Activated CD8-positive, alpha-beta T cell treated with anti-CD3 and anti-CD28 coated beads, Interleukin-2, amount 10 ng/mL, durations not matched to agents 7 days and 5 days (primary cell): ENCODE data around the gene CSMD2. TPM values are rescaled to one million over a fixed set of nuclear protein-coding genes. Genes with fewer than 3 reads are reported as not detected.

ENCODE experiments used
- ATAC-seq: fragments of 150-1000 bp; cut with Tn5 transposase; one replicate; pipeline ENCODE4 v1.10.0; 2021; ENCODE audit warnings: moderate library complexity
- CTCF ChIA-PET: fragments of 350-600 bp; sonication (Branson Sonifier 250); formaldehyde crosslinking; loops from one replicate; lab custom pipeline; 2021; ENCODE audit warnings: antibody characterized with exemption; lab: Charles Lee
- POLR2A ChIA-PET: fragments of 350-600 bp; sonication (Branson Sonifier 250); formaldehyde crosslinking; loops from one replicate; lab custom pipeline; 2021; ENCODE audit warnings: antibody characterized with exemption; lab: Charles Lee
- DNase-seq: peaks from one replicate; pipeline ENCODE4 v3.0.0-alpha.2; 2020
- H3K27ac Mint-ChIP-seq: one replicate; pipeline ENCODE4 v1.8.0; 2021; ENCODE audit warnings: mild to moderate bottlenecking, mixed read lengths
- H3K27me3 Mint-ChIP-seq: one replicate; pipeline ENCODE4 v1.8.0; 2021; ENCODE audit warnings: low read depth, mixed read lengths
- H3K36me3 Mint-ChIP-seq: one replicate; pipeline ENCODE4 v1.8.0; 2021; ENCODE audit warnings: low read depth, mixed read lengths
- H3K4me1 Mint-ChIP-seq: one replicate; pipeline ENCODE4 v1.8.0; 2021; ENCODE audit warnings: low read depth, mixed read lengths
- H3K4me3 Mint-ChIP-seq: one replicate; pipeline ENCODE4 v1.8.0; 2021; ENCODE audit warnings: mild to moderate bottlenecking, mixed read lengths
- H3K9me3 Mint-ChIP-seq: one replicate; pipeline ENCODE4 v1.8.0; 2022; ENCODE audit warnings: mixed read lengths; ENCODE audit not compliant: insufficient read depth
- total RNA-seq, 2 experiments: library from RNA; stranded (reverse); gene quantifications; one replicate each; pipeline ENCODE4 v1.2.3, GENCODE V29; 2021

Gene CSMD2
- total RNA-seq, 2 experiments from 2014 or later = not detected

DNA sequence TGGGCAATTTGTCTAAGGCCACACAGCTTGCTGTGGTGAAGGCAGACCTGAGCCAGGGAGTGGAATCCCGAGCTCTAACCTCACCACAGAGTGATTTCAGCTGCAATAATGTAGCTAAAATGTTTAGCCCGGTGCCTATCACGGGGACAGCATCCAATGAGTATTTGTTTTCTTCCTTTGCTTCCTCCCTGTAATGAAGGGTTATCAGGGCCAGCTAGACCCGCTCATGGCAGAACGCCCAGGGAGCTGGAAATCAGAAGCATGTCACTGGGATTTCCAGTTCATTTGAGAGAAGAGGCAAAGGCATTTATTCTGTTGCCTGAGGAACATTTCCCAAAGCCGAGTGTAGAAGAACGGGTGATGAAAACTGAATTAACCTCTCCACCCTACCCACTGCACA lies 509.5 kb downstream of the CSMD2 start:
- H3K4me1 Mint-ChIP-seq = no peaks in the 10 kb centered on the region
- ATAC-seq = no peak

DNA sequence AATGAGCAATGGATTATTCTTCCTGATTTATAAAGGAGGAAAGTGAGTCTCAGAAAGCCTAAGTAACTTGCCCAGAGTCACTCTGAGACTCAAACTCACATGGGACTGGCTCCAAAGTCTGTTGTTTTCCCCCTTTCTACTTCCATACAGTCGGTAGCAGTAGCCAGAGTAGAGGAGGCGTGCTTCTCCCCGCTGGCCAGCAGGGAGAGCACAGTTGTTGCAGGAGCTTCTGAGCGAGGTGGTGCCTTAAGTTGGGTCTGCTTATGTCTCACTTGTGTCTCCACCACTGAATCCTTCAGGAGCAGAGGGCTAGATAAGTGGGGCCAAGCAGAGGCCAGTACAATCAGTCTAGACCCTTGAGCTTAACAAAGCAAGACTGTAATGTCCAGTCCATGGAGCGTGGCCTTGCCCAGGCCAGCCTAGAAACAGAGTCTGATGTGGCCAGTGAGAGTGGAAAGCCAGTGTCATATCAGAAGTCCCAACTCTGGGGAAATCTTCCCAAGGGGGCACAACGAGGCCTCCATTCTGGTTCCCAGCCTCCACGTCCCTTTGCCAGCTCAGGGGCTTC lies 510.7 kb downstream of the CSMD2 start:
- CTCF ChIA-PET = no interaction called here
- Mint-ChIP-seq H3K9me3 (no peaks in the 10 kb centered on the region), H3K27me3 (peaks cover 3% of the 10 kb centered on the region), H3K4me1 (no peaks in the 10 kb centered on the region), H3K36me3 (no peaks in the 10 kb centered on the region), H3K27ac (no peak overlapping the region), H3K4me3 (no peak overlapping the region)
- ATAC-seq = no peak
- no peak for DNase-seq
- POLR2A ChIA-PET = no interaction called here

More for the DNA sequence above, 509.5 kb downstream of the CSMD2 start:
- Mint-ChIP-seq H3K36me3 (no peaks in the 10 kb centered on the region), H3K4me3 (no peak overlapping the region), H3K9me3 (no peaks in the 10 kb centered on the region), H3K27me3 (peaks cover 3% of the 10 kb centered on the region), H3K27ac (no peak overlapping the region)
- ChIA-PET CTCF (no interaction called here), POLR2A (interaction anchor here (0.6 kb wide), 1 partner anchor 1009 kb away, joined by 3 read pairs; no protein-coding TSS in a partner anchor)
- DNase-seq = no peak

DNA sequence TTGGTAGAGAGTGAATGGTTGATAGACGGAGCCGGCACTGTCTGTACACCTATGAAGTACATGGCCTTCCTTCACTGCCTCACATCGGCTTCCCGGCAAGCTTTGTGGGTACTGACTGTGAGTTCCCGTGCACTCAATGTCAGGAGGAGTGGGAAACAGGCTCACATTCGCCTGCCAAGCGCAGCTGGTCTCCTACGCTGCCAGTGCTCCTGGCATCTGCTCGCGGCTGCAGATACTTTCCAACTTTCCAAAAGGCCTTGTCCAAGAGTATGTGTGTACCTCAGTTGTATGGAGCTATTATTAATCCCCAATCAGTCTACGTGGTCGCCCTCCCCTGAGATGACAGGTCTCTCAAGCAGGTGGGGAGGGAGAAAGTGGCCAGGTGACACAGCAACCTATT lies 511.8 kb downstream of the CSMD2 start:
- H3K4me3 Mint-ChIP-seq = no peak overlapping the region
- ATAC-seq (no peak), DNase-seq (no peak)
- no peak overlapping the region for H3K27ac Mint-ChIP-seq
- H3K27me3 Mint-ChIP-seq = peaks cover 3% of the 10 kb centered on the region
- H3K36me3 Mint-ChIP-seq = no peaks in the 10 kb centered on the region
- ChIA-PET CTCF (interaction anchor here (0.8 kb wide), 1 partner anchor 18 kb away, joined by 3 read pairs; no protein-coding TSS in a partner anchor), POLR2A (no interaction called here)
- H3K4me1 Mint-ChIP-seq = no peaks in the 10 kb centered on the region
- no peaks in the 10 kb centered on the region for H3K9me3 Mint-ChIP-seq

DNA sequence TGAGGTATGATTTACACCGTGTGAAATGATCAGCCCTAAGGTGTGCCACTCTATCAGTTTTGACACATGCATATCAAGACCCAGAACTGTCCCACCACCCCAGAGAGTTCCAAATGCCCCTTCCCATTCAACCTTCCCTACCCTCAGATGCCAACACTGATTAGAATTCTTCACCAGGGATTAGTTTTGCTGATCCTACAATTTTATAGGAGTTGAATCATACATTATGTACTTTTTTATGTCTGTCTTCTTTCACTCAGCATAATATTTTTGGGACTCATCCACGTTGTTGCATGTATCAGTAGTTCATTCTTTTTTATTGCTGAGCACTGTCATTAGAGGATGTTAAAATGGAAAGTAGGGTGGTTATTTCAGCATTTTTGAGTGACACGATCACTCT lies 514.3 kb downstream of the CSMD2 start:
- POLR2A ChIA-PET = no interaction called here
- no peaks in the 10 kb centered on the region for H3K36me3 Mint-ChIP-seq
- no peaks in the 10 kb centered on the region for H3K27me3 Mint-ChIP-seq
- no peaks in the 10 kb centered on the region for H3K4me1 Mint-ChIP-seq
- H3K4me3 Mint-ChIP-seq = no peak overlapping the region
- no peak for DNase-seq
- no peak for ATAC-seq
- CTCF ChIA-PET = no interaction called here
- no peaks in the 10 kb centered on the region for H3K9me3 Mint-ChIP-seq
- no peak overlapping the region for H3K27ac Mint-ChIP-seq

DNA sequence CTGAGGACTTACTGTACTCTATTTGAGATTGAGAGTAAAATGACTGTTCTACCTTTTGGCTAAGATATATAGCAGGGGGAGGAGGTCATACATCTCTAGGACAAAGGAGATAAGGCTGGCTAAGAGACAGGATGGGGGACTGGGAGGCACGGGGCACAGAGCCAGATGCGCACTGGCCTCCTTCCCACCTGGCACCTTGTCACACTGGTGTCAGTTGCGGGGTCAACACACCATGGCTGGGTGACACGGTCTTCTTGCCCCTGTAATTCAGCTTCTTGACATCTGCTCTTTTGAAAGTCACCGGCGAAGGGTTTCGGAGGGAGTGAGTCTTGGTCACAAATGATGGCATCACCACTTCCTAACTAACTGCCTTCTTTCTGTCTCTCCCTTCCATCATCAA lies 515.3 kb downstream of the CSMD2 start:
- POLR2A ChIA-PET = no interaction called here
- CTCF ChIA-PET = no interaction called here
- ATAC-seq (no peak), DNase-seq (no peak)
- Mint-ChIP-seq H3K4me1 (no peaks in the 10 kb centered on the region), H3K9me3 (no peaks in the 10 kb centered on the region), H3K36me3 (no peaks in the 10 kb centered on the region), H3K4me3 (no peak overlapping the region), H3K27me3 (no peaks in the 10 kb centered on the region), H3K27ac (no peak overlapping the region)

DNA sequence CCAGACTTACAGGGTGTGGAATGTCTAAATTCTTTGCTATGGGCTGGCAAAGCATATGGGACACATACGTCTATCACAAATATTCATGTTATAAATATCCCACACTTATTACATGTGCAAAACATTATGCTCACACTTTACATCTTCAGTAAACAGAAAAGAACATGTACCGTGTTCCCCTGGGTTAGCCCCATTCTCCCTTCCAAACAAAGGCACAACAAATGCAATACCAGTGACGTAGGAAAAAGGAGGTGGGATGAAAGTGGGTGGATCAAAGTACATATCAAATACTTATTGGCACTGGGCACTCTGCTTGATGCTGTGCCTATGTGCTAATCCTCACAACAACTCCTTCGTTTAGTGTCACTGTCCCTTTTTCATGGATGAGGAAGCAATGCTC lies 521.8 kb downstream of the CSMD2 start:
- Mint-ChIP-seq H3K4me3 (no peak overlapping the region), H3K36me3 (no peaks in the 10 kb centered on the region), H3K27me3 (peaks cover 6% of the 10 kb centered on the region), H3K9me3 (no peaks in the 10 kb centered on the region), H3K4me1 (no peaks in the 10 kb centered on the region), H3K27ac (no peak overlapping the region)
- ATAC-seq (no peak), DNase-seq (no peak)
- POLR2A ChIA-PET = no interaction called here
- CTCF ChIA-PET = interaction anchor here (1.8 kb wide), 1 partner anchor 10 kb away, joined by 7 read pairs; no protein-coding TSS in a partner anchor

DNA sequence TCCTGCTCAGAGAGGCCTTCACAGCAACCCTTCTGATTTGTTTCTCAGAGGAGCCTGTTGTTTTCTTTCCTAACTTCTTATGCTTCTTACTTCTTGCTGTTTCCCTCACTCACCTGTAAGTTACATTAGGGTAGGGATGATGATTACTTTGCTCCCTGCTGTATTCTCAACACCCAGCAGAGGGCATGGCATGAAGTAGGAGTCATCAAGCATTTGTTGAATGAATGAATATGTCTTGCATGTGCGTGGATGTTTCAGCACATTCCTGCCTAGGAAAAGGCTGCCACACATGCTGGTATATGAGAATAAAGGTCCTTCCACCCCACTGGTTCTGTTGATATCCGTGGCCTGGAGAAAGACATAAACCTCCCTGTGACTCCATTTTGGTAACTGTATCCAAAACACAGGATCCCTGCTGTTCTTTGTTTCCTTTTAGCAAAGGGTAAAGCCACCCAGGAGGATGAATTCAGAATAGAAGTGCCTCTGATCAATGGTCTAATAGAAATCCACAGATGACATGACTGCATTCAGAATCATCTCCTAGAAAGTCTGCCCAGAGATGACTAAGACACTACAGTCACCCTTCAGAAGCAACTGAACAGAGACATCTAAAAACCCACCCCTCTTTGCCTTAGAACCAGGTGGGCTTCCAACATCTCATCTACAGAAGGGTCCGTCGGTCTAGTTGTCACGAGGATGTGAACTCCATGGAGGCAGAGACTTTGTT lies 523.8 kb downstream of the CSMD2 start:
- Mint-ChIP-seq H3K27me3 (peaks cover 7% of the 10 kb centered on the region), H3K36me3 (no peaks in the 10 kb centered on the region), H3K4me3 (no peak overlapping the region), H3K4me1 (no peaks in the 10 kb centered on the region), H3K9me3 (no peaks in the 10 kb centered on the region), H3K27ac (no peak overlapping the region)
- CTCF ChIA-PET = interaction anchor here (1.8 kb wide), 1 partner anchor 8 kb away, joined by 7 read pairs; no protein-coding TSS in a partner anchor
- DNase-seq = no peak
- POLR2A ChIA-PET = no interaction called here
- ATAC-seq = no peak

DNA sequence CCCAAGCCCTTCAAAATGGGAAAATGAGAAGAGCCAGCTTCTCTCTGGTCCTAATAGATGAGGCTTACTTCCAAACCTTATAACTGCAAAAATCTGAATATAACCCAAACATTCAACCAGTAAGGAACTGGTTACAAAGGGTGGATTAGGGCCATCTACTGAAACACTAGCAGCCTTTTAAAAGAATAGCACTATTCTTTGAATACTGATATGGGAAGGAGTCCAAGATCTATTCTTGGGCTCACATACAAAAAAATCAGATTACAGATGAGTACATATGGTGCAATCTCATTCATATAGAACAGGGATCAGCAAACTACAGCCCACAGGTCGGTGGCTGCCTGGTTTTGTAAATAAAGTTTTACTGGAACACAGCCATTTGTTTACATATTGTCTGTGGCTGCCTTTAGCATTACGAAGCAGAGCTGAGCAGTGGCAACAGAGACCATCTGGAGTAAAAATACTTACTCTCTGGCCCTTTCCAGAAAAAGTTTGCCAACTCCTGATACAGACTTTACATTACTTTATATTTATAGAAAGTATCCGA lies 524.8 kb downstream of the CSMD2 start:
- POLR2A ChIA-PET = no interaction called here
- ATAC-seq (no peak), DNase-seq (no peak)
- Mint-ChIP-seq H3K36me3 (no peaks in the 10 kb centered on the region), H3K4me3 (no peak overlapping the region), H3K4me1 (no peaks in the 10 kb centered on the region), H3K27ac (no peak overlapping the region), H3K27me3 (peaks cover 7% of the 10 kb centered on the region), H3K9me3 (no peaks in the 10 kb centered on the region)
- CTCF ChIA-PET = interaction anchor here (1.1 to 1.2 kb wide), 2 partner anchors 10 to 1102 kb away, joined by 3 read pairs; no protein-coding TSS in a partner anchor

DNA sequence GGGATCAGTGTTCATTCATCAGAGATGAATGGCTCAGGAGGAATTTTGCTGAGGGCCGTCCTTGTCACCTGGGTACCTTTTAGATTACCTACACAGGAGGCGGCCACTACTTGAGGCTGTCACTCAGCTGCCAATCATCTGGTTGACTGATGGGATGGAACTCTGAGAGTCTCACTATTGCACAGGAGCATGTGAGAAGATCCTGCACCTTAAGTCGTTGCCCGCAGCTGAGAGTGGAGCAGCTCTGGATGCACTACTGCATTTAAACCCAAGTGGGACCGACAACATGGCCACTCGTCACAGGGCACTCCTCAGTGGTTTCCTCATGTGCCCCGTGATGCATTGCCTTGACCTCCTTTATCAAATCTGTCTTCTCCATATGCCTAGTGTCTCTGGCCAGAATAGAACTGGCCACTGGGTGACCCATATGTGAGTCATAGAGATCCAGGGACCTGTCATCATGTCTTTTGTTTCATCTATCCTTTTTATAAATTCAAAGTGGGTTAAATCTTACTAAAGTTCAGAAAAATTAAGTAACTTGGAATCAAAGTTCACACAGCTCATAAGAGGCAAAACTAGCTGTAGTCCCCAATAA lies 527.1 kb downstream of the CSMD2 start:
- ChIA-PET POLR2A (no interaction called here), CTCF (interaction anchor here (1.0 kb wide), 1 partner anchor 25 kb away, joined by 3 read pairs; no protein-coding TSS in a partner anchor)
- Mint-ChIP-seq H3K9me3 (no peaks in the 10 kb centered on the region), H3K4me3 (no peak overlapping the region), H3K27me3 (peaks cover 15% of the 10 kb centered on the region), H3K4me1 (no peaks in the 10 kb centered on the region), H3K36me3 (no peaks in the 10 kb centered on the region), H3K27ac (no peak overlapping the region)
- ATAC-seq (no peak), DNase-seq (no peak)

DNA sequence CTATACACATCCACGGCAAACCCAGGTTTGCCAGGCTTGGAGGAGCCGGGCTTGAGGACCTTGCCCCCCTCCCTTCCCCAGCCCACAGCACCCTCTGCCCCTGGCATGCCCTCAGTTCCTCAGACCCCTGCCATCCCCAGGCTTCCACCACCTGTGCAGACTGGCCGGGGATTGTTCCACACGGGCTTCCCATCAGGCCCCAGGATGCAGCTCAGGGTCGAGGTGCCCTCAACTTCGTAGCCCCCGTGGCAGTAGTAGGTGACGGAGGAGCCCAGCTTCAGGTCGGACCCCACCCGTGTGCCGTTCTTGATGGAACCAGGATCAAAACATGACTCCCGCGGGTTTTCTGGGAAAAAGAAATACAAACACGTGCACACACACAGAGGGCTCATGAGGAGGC lies 528.8 kb downstream of the CSMD2 start:
- Mint-ChIP-seq H3K27me3 (peaks cover 16% of the 10 kb centered on the region), H3K27ac (no peak overlapping the region), H3K4me3 (no peak overlapping the region), H3K4me1 (no peaks in the 10 kb centered on the region), H3K9me3 (no peaks in the 10 kb centered on the region), H3K36me3 (no peaks in the 10 kb centered on the region)
- ChIA-PET POLR2A (no interaction called here), CTCF (no interaction called here)
- no peak for DNase-seq
- no peak for ATAC-seq

DNA sequence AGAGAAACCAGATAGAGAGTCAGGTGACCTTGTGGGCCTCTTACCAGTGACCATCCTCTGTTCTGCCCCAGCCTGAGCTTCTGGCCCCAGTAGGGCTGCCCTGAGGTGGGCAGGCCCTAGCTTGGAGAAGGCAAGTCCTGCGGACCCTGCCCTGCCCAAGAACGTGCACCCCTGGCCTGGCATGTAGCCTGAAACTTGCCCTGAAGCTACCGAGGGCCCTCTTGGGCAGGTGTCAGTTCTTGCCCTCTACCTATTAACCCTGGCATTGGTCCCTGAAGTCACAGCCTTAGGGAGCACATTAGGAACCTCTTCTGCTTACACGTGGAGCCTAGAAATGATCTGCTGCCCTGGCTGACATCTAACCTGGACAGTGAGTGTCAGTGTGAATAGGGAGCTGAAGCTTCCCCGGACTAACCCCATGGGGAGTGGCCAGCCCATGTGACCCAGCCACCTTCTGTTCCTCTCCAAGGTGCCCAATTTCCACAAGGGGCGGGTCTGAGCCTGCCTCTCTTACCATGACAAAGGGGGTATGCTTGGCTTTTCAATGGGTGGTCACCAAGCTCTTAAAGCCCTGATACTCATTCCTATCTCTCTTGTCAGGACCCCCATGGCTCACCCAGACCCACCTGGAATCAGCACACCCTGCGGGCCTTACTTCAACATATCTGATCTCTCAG lies 529.6 kb downstream of the CSMD2 start:
- no peaks in the 10 kb centered on the region for H3K4me1 Mint-ChIP-seq
- H3K27ac Mint-ChIP-seq = no peak overlapping the region
- ATAC-seq (no peak), DNase-seq (no peak)
- POLR2A ChIA-PET = no interaction called here
- CTCF ChIA-PET = interaction anchor here (0.8 to 3.8 kb wide), 3 partner anchors 10 to 1108 kb away, joined by 3 to 28 read pairs (median 3); no protein-coding TSS in a partner anchor
- H3K9me3 Mint-ChIP-seq = no peaks in the 10 kb centered on the region
- H3K36me3 Mint-ChIP-seq = no peaks in the 10 kb centered on the region
- H3K27me3 Mint-ChIP-seq = peaks cover 21% of the 10 kb centered on the region
- H3K4me3 Mint-ChIP-seq = no peak overlapping the region
